Endothelial cell (in vitro differentiated cells): ENCODE measurements around the gene SAMD11. TPM values are rescaled to one million over a fixed set of nuclear protein-coding genes. Genes with fewer than 3 reads are reported as not detected.
"Not testable (repeated sequence)": the region's sequence is repeated elsewhere in the genome, so short reads cannot be mapped to it uniquely, and the experiment has no call there.

Source experiments
- DNase-seq: peaks from one replicate; pipeline ENCODE4 v3.0.0; 2021; ENCODE audit warnings: low spot score
- H3K27ac Mint-ChIP-seq: one replicate; pipeline ENCODE4 v1.8.0; 2021; ENCODE audit warnings: mixed read lengths, inconsistent platforms; ENCODE audit not compliant: unreplicated experiment
- H3K27me3 Mint-ChIP-seq: one replicate; pipeline ENCODE4 v1.8.0; 2021; ENCODE audit warnings: mild to moderate bottlenecking, moderate library complexity, mixed read lengths, inconsistent platforms; ENCODE audit not compliant: unreplicated experiment
- H3K36me3 Mint-ChIP-seq: one replicate; pipeline ENCODE4 v1.8.0; 2021; ENCODE audit warnings: mild to moderate bottlenecking, low read depth, mixed read lengths, inconsistent platforms; ENCODE audit not compliant: unreplicated experiment
- H3K4me1 Mint-ChIP-seq: one replicate; pipeline ENCODE4 v1.8.0; 2021; ENCODE audit warnings: mild to moderate bottlenecking, mixed read lengths, inconsistent platforms; ENCODE audit not compliant: unreplicated experiment
- H3K4me3 Mint-ChIP-seq: one replicate; pipeline ENCODE4 v1.8.0; 2021; ENCODE audit warnings: mild to moderate bottlenecking, mixed read lengths, inconsistent platforms; ENCODE audit not compliant: unreplicated experiment
- H3K9me3 Mint-ChIP-seq: one replicate; pipeline ENCODE4 v1.8.0; 2021; ENCODE audit warnings: mixed read lengths, inconsistent platforms; ENCODE audit not compliant: unreplicated experiment
- total RNA-seq: library from RNA; stranded (reverse); fragmentation: NEBNext Ultra II Directional; extraction: Animal tissue kit (Norgen Biotek cat#: 25700); gene quantifications from one replicate; pipeline ENCODE4 v1.2.1, GENCODE V29; 2021; ENCODE audit not compliant: unreplicated experiment
- TF ChIP-seq, protein P1 (sequence below): fragments of 200-600 bp; sonication (generic); IDR thresholded peaks from one replicate; pipeline ENCODE4 v1.5.0; 2021; ENCODE audit warnings: antibody characterized with exemption; ENCODE audit not compliant: unreplicated experiment

SAMD11 gene
- total RNA-seq, 1 donor from 2014 or later = not detected

DNA sequence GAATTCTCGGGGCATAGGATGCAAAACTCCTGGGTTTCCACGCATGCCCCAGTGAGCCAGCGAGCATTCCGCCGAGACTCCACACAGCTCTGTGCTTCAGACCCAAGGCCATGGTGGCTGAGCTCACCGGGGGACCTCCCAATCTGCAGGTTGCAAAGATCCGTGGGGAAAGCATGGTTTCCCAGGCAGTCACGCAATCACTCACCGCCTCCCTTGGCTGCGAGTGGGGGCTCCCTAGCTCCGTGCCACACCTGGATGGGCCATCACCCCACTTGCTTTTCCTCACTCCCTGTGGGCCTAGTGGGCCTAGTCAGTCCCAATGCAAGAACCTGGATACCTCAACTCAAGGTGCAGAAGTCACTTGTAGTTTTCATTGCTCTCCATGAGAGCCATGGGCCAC, 37.0 kb upstream of the SAMD11 start:
- no peak for DNase-seq

DNA sequence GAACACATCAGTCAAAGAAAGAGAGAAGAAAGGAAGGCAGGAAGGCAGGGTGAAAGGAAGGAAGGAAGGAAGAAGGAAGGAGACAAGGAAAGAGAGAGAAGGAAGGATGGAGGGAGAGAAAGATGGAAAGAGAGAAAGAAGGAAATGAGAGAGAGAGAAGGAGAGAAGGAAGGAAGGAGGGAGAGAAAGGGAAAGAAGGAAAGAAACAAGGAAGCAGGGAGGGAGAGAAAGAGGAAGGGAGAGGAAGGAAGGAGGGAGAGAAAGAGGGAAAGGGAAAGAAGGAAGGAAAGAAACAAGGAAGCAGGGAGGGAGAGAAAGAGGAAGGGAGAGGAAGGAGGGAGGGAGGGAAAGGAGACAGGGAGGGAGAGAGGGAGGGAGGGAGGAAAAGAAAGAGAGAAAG, 35.4 kb upstream of the SAMD11 start:
- Mint-ChIP-seq H3K27ac (no peak overlapping the region), H3K36me3 (no peaks in the 10 kb centered on the region), H3K4me3 (no peak overlapping the region), H3K4me1 (no peaks in the 10 kb centered on the region), H3K9me3 (peaks cover 6% of the 10 kb centered on the region), H3K27me3 (peaks cover 11% of the 10 kb centered on the region)
- TF ChIP-seq, protein P1, sequence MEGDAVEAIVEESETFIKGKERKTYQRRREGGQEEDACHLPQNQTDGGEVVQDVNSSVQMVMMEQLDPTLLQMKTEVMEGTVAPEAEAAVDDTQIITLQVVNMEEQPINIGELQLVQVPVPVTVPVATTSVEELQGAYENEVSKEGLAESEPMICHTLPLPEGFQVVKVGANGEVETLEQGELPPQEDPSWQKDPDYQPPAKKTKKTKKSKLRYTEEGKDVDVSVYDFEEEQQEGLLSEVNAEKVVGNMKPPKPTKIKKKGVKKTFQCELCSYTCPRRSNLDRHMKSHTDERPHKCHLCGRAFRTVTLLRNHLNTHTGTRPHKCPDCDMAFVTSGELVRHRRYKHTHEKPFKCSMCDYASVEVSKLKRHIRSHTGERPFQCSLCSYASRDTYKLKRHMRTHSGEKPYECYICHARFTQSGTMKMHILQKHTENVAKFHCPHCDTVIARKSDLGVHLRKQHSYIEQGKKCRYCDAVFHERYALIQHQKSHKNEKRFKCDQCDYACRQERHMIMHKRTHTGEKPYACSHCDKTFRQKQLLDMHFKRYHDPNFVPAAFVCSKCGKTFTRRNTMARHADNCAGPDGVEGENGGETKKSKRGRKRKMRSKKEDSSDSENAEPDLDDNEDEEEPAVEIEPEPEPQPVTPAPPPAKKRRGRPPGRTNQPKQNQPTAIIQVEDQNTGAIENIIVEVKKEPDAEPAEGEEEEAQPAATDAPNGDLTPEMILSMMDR = no peak
- DNase-seq = no peak

More for the DNA sequence above, 37.0 kb upstream of the SAMD11 start:
- Mint-ChIP-seq H3K9me3 (peaks cover 6% of the 10 kb centered on the region), H3K27ac (no peak overlapping the region), H3K4me1 (no peaks in the 10 kb centered on the region), H3K27me3 (peaks cover 11% of the 10 kb centered on the region), H3K36me3 (no peaks in the 10 kb centered on the region), H3K4me3 (no peak overlapping the region)
- TF ChIP-seq, protein P1 = no peak

- not testable (repeated sequence) for H3K27ac Mint-ChIP-seq, H3K27me3 Mint-ChIP-seq, DNase-seq, H3K36me3 Mint-ChIP-seq, H3K4me1 Mint-ChIP-seq, H3K4me3 Mint-ChIP-seq, H3K9me3 Mint-ChIP-seq
Observed at GRCh38 chr1:889774-890173, 33.9 kb upstream of the SAMD11 start.

- not testable (repeated sequence) for H3K4me1 Mint-ChIP-seq, H3K4me3 Mint-ChIP-seq, H3K9me3 Mint-ChIP-seq, DNase-seq, H3K27me3 Mint-ChIP-seq, H3K27ac Mint-ChIP-seq, H3K36me3 Mint-ChIP-seq
Observed at GRCh38 chr1:890234-890633, 33.5 kb upstream of the SAMD11 start.

- no peak for DNase-seq
- TF ChIP-seq, protein P1 = no peak
- no peak overlapping the region for H3K4me3 Mint-ChIP-seq
- no peaks in the 10 kb centered on the region for H3K36me3 Mint-ChIP-seq
- no peak overlapping the region for H3K27ac Mint-ChIP-seq
- H3K4me1 Mint-ChIP-seq = no peaks in the 10 kb centered on the region
- peaks cover 6% of the 10 kb centered on the region for H3K27me3 Mint-ChIP-seq
- peaks cover 6% of the 10 kb centered on the region for H3K9me3 Mint-ChIP-seq
Observed at GRCh38 chr1:890661-891060, 33.1 kb upstream of the SAMD11 start.

DNA sequence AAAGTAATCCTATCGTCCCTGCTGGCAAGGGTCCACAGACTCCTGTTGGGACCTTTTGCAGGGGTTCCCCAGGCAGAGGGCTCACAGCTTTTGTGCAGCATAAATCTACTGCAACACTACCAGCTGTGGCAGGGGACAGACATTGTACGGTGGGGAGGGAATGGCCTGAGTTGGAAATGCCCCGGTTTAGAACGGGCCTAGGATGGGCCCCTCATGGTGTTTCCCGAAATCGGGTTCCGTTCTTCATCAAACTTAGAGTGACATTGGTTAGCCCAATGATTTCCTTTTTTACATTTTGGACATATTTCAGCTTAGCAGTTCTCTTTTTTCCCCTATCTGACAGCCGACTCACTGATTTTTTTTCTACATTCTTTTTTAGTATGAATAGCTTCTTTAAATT, 26.5 kb upstream of the SAMD11 start:
- Mint-ChIP-seq H3K9me3 (no peaks in the 10 kb centered on the region), H3K27ac (no peak overlapping the region), H3K4me1 (no peaks in the 10 kb centered on the region), H3K36me3 (no peaks in the 10 kb centered on the region), H3K27me3 (peaks cover 9% of the 10 kb centered on the region), H3K4me3 (no peak overlapping the region)
- TF ChIP-seq, protein P1 = no peak
- no peak for DNase-seq

GRCh38 chr1:897951-898350, 25.8 kb upstream of the SAMD11 start:
- not testable (repeated sequence) for H3K27me3 Mint-ChIP-seq, DNase-seq, H3K27ac Mint-ChIP-seq, H3K36me3 Mint-ChIP-seq, H3K4me1 Mint-ChIP-seq, H3K9me3 Mint-ChIP-seq, H3K4me3 Mint-ChIP-seq
